Esophagus squamous epithelium (tissue), 4 donors: ENCODE data around the gene ITCH.

Experiments used
- CTCF ChIP-seq, 6 experiments: fragments of 450-650 bp in 4 of 6; fragments of 200-600 bp in 2 of 6; sonication (generic) in 2 of 6; IDR thresholded peaks; one replicate each; pipeline ENCODE4 v1.5.1; 2016 to 2019; ENCODE audit warnings: antibody characterized with exemption in 6 of 6, mild to moderate bottlenecking in 4 of 6, moderate library complexity in 4 of 6
- POLR2A ChIP-seq, 4 donors: fragments of 450-650 bp; IDR thresholded peaks; one replicate each; pipeline ENCODE4 v1.6.1; 2017; ENCODE audit warnings: antibody characterized with exemption in 4 of 4, mild to moderate bottlenecking in 4 of 4, moderate library complexity in 3 of 4

GRCh38 chr20:34437330-34437986, 74.4 kb downstream of the ITCH start:
- no peak for TF ChIP-seq CTCF (IDR thresholded peaks at IDR 0.05)
- no peak for TF ChIP-seq POLR2A (IDR thresholded peaks at IDR 0.05)
